NK-92 treated with Interleukin-12 subunit alpha and Interleukin-12 subunit beta, amount 100 ng/mL, for 24 hours (cell line): ENCODE measurements around the gene RANBP6.
A peak's percentile ranks its signal among the peaks of the same experiment; 100 is the strongest.
"Not testable (repeated sequence)": the region's sequence is repeated elsewhere in the genome, so short reads cannot be mapped to it uniquely, and the experiment has no call there.

Experiments used
- DNase-seq: peaks from one replicate; lab custom pipeline; 2025; lab: John Stamatoyannopoulos, UW

The RANBP6 gene

DNA sequence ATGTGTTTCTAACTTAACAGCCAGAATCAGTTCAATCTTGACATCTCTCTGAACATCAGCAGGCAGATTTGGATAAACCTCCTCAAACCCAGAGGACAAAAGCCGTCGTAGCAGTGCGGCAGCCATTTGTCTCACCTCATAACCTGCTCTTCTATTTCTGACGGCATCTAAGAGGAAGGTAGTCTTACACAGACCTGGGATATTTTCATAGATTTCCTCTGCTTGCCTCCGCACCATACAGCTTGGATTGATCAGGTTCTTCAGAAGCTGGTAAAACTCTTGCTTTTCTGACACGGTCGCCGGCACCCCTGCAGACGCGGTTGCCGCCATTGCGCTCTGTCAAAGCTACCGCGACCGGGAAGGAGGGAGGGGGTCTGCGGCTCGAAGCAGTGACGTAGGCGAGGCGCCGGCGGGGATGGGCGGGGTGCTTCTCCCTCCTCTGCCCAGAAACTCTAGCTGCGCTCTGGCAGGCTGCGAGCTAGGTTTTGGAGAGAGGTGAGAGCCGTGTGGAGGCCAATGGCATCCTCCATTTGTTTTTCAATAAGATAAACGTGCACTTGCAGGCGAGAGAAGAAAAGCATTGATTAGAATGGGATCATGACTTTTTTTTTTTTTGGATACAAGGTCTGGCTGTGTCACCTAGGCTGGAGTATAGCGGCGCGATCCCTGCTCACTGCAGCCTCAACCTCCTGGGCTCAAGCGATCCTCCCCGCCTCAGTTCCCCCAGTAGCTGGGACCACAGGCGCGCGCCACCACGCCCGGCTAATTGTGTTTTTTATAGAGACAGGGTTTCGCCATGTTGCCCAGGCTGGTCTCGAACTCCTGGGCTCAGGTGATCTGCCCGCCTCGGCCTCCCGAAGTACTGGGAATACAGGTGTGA, at the start of gene RANBP6:
Gene RANBP6 (minus strand): TSS at position 347 of the 880 bp plus-strand sequence. CDS start 17 bp downstream, at position 330.
- DNase-seq: peak; percentile 83

DNA sequence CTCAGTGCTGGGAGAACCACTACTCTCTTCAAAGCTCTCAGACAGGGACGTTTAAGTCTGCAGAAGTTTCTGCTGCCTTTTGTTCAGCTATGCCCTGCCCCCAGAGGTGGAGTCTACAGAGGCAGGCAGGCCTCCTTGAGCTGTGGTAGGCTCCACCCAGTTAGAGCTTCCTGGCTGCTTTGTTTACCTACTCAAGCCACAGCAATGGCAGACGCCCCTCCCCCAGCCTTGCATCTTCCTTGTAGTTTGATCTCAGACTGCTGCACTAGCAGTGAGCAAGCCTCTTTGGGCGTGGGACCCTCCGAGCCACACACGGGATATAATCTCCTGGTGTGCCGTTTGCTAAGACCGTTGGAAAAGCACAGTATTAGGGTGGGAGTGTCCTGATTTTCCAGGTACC, 47.7 kb upstream of the RANBP6 start:
- DNase-seq: not testable (repeated sequence)

GRCh38 chr9:6055666-6056065, 40.2 kb upstream of the RANBP6 start:
- no peak for DNase-seq

GRCh38 chr9:6055216-6055615, 39.8 kb upstream of the RANBP6 start:
- peak; percentile 16 for DNase-seq

- peak; percentile 33 for DNase-seq
Observed at GRCh38 chr9:6054280-6055099, 39.1 kb upstream of the RANBP6 start.

DNA sequence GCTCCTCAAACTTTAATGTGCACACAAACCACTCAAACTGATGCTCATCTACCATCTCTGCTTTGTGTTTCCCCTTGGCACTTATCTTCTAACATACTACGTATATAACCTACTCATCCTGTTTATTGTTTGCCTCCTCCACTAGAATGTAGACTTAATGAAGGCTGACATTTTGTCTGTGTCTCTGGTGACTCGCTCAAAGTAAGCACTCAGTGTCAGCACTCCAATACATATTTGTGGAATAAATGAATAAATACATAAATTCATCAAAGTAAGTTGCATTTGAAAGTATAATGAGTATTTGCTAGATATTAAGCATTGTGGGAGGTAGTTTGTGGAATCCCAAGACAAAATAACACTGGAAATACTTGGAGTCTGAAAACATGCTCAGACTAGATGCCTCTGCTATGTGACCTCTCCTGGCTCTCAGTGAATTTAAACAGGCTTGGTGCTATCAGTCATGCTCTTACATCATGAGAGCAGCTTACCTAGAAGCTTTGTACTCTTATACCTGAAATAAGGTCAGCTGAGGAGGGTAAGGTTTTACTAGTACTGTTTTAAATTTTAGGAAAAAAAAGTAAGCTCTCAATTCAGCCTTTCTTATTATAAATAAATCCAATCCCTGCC, 37.0 kb upstream of the RANBP6 start:
- DNase-seq: no peak

- no peak for DNase-seq
Observed at GRCh38 chr9:6051511-6051950, 36.1 kb upstream of the RANBP6 start.

DNA sequence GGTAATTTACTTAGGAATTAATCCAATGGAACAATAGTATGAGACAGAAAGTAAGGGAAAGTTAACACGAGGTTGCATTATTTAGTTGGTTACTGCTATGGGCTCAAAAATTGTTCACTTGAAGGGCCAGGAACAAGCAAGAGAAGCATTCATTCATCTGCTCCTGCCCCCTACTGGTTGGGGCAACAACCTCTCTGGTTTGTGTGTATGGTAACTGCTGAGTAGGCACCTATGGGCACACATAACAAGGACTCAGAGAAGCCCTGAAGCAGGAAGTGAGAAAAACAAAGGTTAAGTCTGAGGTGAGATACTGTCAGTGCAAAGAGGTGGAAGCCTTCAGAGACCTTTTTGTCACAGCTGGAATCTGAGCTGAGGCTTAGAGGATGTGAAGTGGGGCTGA, 34.4 kb upstream of the RANBP6 start:
- DNase-seq: peak; percentile 23

DNA sequence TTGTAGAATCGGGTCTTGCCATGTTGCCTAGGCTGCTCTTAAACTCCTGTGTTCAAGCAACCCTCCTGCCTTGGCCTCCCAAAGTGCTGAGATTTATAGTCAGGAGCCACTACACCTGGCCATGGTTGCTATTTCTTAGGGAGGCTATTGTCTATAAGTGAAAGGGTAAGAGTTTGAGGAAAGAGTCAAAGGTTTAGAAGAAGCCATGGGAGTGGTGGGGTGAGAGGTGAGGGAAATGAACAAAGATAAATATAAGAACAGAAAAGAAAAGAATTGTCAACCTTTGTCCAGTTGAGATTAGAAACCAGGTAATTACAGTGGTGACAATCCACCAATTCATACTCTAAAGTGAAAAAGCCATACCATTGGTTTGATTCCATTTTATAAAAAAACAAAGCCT, 32.6 kb upstream of the RANBP6 start:
- DNase-seq: no peak

DNA sequence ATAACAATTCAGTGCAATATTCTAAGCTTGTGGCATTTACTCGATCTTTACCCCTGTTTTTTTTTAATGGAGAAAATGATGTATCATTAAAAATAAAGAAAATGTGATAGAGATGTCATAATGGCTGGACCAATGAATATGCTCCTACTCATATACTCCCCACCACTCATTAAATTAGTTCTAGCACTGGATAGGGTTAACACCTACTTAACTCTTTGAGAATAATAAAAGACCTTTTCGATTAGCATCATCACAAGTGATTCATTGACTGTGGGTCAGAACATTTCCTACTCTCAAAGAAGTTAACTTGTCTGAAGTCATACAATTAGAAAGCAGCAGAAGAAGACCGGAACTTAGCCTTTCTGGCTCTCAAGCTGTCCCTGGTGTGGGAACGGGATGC, 31.6 kb upstream of the RANBP6 start:
- DNase-seq: no peak

DNA sequence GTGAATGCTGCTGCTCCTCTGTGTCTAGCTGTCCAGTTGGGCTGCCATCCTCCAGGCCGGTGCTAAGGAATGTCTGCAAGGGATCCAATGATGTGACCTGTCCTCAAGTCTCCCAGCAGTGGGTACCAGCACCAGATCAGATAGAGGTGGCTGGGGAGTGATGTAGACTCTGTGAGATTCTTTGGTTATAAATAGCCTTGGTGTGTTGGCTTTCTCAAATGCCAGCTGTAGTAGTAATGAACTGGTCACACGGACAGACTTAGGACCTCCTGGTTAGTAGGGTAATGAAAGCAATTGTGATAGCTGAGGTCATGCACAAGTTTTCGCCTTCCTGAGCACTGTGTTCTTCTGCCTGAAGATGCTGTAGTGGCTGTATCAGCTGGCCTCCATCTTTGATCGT, 29.9 kb upstream of the RANBP6 start:
- no peak for DNase-seq

GRCh38 chr9:6040077-6040476, 24.7 kb upstream of the RANBP6 start:
- no peak for DNase-seq

DNA sequence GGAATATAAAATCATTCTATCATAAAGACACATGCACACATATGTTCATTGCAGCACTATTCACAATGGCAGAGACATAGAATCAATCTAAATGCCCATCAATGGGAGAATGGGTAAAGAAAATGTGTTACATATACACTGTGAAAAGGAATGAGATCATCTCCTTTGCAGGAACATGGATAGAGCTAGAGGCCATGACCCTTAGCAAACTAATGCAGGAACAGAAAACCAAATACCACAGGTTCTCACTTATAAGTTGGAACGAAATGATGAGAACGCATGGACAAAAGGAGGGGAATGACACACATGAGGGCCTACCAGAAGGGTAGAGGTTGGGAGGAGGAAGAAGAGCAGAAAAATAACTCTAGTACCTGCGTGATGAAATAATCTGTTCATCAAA, 21.0 kb upstream of the RANBP6 start:
- no peak for DNase-seq

GRCh38 chr9:6034954-6035353, 19.5 kb upstream of the RANBP6 start:
- DNase-seq: no peak

GRCh38 chr9:6029604-6030274, 14.3 kb upstream of the RANBP6 start:
- no peak for DNase-seq

GRCh38 chr9:6024035-6024554, 8.7 kb upstream of the RANBP6 start:
- DNase-seq: no peak

GRCh38 chr9:6016975-6017374, 1.6 kb upstream of the RANBP6 start:
- DNase-seq: not testable (repeated sequence)

GRCh38 chr9:6014670-6015270, 654 bp downstream of the RANBP6 start:
- DNase-seq: no peak

GRCh38 chr9:6008169-6008979, 7.0 kb downstream of the RANBP6 start:
- peak; percentile 94 for DNase-seq

GRCh38 chr9:6007770-6008168, 7.7 kb downstream of the RANBP6 start:
- peak; percentile 88 for DNase-seq
